GM12873 (cell line): ENCODE data around the gene PHOX2B.

Experiments used
- CTCF ChIP-seq: IDR thresholded peaks from 2 replicates; pipeline ENCODE4 v1.5.1; 2012; ENCODE audit warnings: low read depth, mild to moderate bottlenecking, moderate library complexity, low read length, control low read depth; ENCODE audit not compliant: insufficient read depth; ENCODE audit errors: missing control alignments

Gene PHOX2B

GRCh38 chr4:41785665-41786064 is 37.1 kb upstream of the PHOX2B start:
- TF ChIP-seq CTCF, result no peak

- TF ChIP-seq CTCF, result no peak
These were observed 35.9 kb upstream of the PHOX2B start for GRCh38 chr4:41784191-41784979.

- TF ChIP-seq CTCF, result no peak
These were observed 27.9 kb upstream of the PHOX2B start for GRCh38 chr4:41776466-41776865.

GRCh38 chr4:41763729-41764128 is 15.2 kb upstream of the PHOX2B start:
- no peak for TF ChIP-seq CTCF

- TF ChIP-seq CTCF, result no peak
These were observed 10.4 kb upstream of the PHOX2B start for GRCh38 chr4:41758884-41759283.

- no peak for TF ChIP-seq CTCF
These were observed 9.1 kb upstream of the PHOX2B start for GRCh38 chr4:41757521-41758156.

GRCh38 chr4:41753942-41754341 is 5.4 kb upstream of the PHOX2B start:
- no peak for TF ChIP-seq CTCF
